A673 (cell line): ENCODE data around the gene GABRD.

Experiments used
- EZH2 ChIP-seq: fragments of 200-600 bp; sonication (generic); IDR thresholded peaks from 2 replicates; pipeline ENCODE4 v1.6.1; 2017; ENCODE audit warnings: borderline replicate concordance, low read depth, mild to moderate bottlenecking, mixed read lengths, antibody characterized with exemption, low read length; ENCODE audit not compliant: poor library complexity, severe bottlenecking
- TF ChIP-seq, protein P1 (sequence below): fragments of 300-800, 200-600 bp; sonication (generic); conservative IDR thresholded peaks from 2 replicates; pipeline ENCODE4 v1.5.1; 2017; ENCODE audit warnings: low read depth, mild to moderate bottlenecking, antibody characterized with exemption, low read length, moderate library complexity, mixed read lengths

DNA sequence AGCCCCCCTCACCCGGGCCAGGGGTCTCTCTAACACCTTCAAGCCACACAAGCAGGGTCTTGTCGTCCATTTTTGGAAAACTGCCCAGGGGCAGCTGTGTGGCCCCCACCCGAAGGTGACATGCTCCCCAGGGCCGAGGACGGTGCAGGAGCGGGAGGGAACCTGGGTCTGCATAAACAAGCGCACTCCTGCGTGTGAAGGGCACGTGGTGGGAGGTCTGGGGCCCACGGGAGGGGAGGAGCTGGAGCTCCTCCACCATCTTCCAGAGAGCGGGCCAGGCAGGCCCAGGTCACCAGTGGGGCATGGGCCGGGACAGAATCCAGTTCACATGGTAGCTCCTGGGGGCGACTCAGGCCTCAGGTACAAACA lies 32.0 kb upstream of the GABRD start:
- TF ChIP-seq, protein P1, sequence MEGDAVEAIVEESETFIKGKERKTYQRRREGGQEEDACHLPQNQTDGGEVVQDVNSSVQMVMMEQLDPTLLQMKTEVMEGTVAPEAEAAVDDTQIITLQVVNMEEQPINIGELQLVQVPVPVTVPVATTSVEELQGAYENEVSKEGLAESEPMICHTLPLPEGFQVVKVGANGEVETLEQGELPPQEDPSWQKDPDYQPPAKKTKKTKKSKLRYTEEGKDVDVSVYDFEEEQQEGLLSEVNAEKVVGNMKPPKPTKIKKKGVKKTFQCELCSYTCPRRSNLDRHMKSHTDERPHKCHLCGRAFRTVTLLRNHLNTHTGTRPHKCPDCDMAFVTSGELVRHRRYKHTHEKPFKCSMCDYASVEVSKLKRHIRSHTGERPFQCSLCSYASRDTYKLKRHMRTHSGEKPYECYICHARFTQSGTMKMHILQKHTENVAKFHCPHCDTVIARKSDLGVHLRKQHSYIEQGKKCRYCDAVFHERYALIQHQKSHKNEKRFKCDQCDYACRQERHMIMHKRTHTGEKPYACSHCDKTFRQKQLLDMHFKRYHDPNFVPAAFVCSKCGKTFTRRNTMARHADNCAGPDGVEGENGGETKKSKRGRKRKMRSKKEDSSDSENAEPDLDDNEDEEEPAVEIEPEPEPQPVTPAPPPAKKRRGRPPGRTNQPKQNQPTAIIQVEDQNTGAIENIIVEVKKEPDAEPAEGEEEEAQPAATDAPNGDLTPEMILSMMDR = no peak
- TF ChIP-seq EZH2 = no peak
